ENCODE data around the gene SPTSSA.

GRCh38 chr14:34507884-34508283, 45.8 kb upstream of the SPTSSA start:
- no peak for TF ChIP-seq POLR2A (IDR thresholded peaks at IDR 0.05; ENCODE audit: low read depth, low read length)
- TF ChIP-seq POLR2AphosphoS5 (IDR thresholded peaks at IDR 0.05; ENCODE audit: low read depth, low read length) = no peak
- TF ChIP-seq TAF1 (IDR thresholded peaks at IDR 0.05; ENCODE audit: low read depth, low read length) = no peak
- no peak for TF ChIP-seq POU2F2 (IDR thresholded peaks at IDR 0.05; ENCODE audit: low read depth, low read length)
